HCT116 (cell line): ENCODE data around the gene AOAH.

Source experiments
- EGR1 ChIP-seq: IDR thresholded peaks from 2 replicates; pipeline ENCODE4 v1.6.1; 2012; ENCODE audit warnings: low read depth
- EZH2 ChIP-seq: fragments of 200-600 bp; sonication (generic); IDR thresholded peaks from 2 replicates; pipeline ENCODE4 v1.6.1; 2017; ENCODE audit warnings: antibody characterized with exemption, mixed run types
- POLR2A ChIP-seq: IDR thresholded peaks from 2 replicates; pipeline ENCODE4 v1.7.0; 2011; ENCODE audit warnings: borderline replicate concordance; ENCODE audit not compliant: insufficient read depth, insufficient read length; ENCODE audit errors: extremely low read depth
- ZNF274 ChIP-seq: fragments of 200-500 bp; sonication (Bioruptor generic); IDR thresholded peaks from 2 replicates; pipeline ENCODE4 v1.6.1; 2014; ENCODE audit warnings: mild to moderate bottlenecking, low read depth, low read length, inconsistent platforms
- TF ChIP-seq, protein P1 (sequence below), 3 experiments: fragments of 200-600 bp in 1 of 3; sonication (generic) in 1 of 3; IDR thresholded peaks in 2 of 3; conservative IDR thresholded peaks in 1 of 3; 2 replicates each; pipeline ENCODE4 v1.5.1; 2012 to 2017; ENCODE audit warnings: low read depth in 2 of 3, low read length in 2 of 3, antibody characterized with exemption in 1 of 3, borderline replicate concordance in 1 of 3, control low read depth in 1 of 3, mild to moderate bottlenecking in 1 of 3, mixed read lengths in 1 of 3, mixed run types in 1 of 3, moderate library complexity in 1 of 3; ENCODE audit not compliant: insufficient read depth in 1 of 3

DNA sequence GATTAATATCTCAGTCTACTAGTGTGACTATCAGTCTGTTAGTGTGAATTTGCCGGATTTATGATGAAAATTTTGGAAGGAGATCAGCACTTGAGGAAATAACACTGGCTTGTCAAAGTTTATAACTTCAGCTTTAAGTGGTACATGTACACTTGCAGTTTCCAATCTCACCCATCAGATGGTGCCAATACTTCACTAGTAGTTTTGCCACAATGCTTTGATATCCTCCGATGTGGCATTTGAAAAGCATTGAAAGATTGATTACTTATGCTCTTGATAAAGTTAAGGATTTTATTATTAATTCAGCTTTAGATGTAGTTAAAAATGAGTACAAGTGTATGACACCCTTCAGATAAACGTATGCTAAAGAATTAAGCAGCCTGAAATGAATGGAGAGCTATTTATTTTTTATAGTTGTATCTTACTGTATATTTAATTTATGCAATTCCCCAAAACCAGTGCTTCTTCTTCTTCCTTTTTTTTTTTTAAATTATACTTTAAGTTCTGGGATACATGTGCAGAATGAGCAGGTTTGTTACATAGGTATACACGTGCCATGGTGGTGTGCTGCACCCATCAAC is 236.4 kb downstream of the AOAH start:
- no peak for TF ChIP-seq POLR2A
- TF ChIP-seq, protein P1, sequence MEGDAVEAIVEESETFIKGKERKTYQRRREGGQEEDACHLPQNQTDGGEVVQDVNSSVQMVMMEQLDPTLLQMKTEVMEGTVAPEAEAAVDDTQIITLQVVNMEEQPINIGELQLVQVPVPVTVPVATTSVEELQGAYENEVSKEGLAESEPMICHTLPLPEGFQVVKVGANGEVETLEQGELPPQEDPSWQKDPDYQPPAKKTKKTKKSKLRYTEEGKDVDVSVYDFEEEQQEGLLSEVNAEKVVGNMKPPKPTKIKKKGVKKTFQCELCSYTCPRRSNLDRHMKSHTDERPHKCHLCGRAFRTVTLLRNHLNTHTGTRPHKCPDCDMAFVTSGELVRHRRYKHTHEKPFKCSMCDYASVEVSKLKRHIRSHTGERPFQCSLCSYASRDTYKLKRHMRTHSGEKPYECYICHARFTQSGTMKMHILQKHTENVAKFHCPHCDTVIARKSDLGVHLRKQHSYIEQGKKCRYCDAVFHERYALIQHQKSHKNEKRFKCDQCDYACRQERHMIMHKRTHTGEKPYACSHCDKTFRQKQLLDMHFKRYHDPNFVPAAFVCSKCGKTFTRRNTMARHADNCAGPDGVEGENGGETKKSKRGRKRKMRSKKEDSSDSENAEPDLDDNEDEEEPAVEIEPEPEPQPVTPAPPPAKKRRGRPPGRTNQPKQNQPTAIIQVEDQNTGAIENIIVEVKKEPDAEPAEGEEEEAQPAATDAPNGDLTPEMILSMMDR (IDR thresholded peaks at IDR 0.05 in 2 of 3, conservative IDR thresholded peaks at IDR 0.05 in 1 of 3; ENCODE audit: borderline replicate concordance in 1 of 3, insufficient read depth in 1 of 3, low read depth in 2 of 3, low read length in 2 of 3), result peak; percentile 70 to 83 (median 82)
- no peak for TF ChIP-seq EZH2
- no peak for TF ChIP-seq ZNF274
- TF ChIP-seq EGR1, result no peak
